NCI-H82 treated with DMSO at 0.1 percent for 48 hours (cell line): Measurements from ENCODE around the gene ASF1B.

Source experiments
- DNase-seq: peaks from one replicate; lab custom pipeline; 2025; ENCODE audit not compliant: unreplicated experiment; lab: John Stamatoyannopoulos, UW

ASF1B gene

DNA sequence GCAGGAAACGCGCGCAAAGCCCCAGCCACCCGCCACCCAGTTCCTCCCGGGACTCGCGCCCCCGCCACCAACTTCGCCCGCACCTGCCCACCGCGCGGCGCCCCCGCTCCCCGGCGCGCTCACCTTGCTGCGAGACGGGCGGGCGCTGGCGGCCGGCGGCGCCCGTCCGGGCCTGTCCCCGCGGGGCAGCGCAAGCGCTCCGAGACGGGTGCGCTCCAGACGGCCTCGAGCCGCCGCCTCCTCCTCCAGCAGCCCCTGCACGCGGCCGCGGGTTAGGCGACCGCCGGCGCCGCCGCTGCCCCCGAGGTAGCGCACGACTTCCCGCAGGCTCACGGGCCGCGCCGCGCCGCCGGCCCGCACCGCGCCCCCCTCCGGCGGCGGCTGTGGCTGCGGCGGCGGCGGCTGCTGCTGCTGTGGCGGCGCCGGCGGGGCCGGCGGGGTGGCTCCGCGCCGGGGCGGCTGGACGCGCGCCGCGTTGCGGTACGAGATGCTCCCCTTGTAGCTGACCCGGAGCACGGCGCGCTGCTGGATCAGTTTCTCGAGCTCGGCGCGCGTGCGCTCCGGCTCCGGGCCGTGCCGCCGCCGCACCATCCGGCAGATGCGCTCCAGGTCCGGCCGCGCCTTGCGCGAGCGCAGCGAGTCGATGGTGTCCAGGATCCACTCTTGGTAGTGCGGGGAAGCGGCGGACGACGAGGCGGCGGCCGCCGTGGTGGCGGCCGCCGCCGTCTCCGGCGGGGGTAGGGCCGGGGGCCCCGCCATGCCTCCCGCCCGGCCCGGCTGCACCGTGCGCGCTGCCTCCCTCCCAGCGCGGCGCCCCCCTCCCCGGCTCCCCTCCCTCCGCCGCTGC lies 46.5 kb downstream of the ASF1B start:
- no peak for DNase-seq

- DNase-seq, result no peak
These were observed 47.1 kb downstream of the ASF1B start for GRCh38 chr19:14089412-14089661.

GRCh38 chr19:14088634-14089411 lies 47.6 kb downstream of the ASF1B start:
- DNase-seq, result no peak

DNA sequence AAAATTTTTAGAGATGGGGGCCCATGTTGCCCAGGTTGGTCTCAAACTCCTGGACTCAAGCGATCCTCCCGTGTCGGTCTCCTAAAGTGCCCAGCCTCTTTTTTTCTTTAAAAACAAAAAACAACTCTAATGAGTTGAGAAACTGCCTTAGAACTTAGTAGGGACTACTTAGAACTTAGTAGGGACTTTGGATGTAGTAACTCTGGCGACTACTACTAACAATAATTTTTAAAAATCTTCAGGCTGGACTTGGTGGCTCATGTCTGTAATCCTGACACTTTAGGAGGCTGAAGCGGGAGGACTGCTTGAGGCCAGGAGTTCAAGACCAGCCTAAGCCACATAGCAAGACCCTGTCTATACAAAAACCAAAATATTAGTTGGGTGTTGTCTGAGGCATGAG lies 50.3 kb downstream of the ASF1B start:
- no peak for DNase-seq

DNA sequence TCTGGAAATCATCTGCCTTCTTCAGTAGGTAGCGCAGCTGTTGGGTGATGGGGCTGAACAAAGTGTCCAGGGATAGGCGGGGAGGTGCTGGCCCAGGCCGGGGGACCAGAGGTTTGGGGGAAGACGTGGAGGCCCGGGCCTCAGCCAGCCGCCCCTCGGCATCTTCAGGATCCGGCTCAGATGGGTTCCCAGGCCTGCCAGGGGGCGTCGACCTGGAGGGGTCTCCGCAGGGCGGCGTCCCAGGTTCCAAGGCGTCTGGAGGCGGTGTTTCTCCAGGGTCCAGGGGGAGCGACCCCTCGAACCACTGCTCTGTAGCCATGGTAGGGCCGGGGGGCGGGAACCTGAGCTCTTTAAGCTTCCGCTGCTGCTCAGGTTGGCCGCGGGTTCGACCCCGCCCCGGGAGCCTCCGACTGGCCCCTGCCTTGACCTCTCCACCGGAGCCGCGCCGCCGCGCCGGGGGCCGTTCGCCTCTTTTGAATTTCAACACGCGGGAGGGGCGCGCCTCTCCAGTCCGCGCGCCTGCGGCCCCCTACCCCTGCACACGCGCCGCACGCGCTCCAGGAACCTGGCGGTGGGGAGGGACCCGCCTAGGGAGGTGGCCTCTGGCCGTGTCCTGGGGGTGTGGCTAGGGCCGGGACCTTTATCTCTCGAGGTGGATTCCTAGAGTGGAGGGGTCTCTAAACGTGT lies 50.9 kb downstream of the ASF1B start, which contains the start of gene C19orf67:
Gene C19orf67 (minus strand): TSS at position 475 of the 687 bp plus-strand sequence. CDS start 156 bp downstream, at position 319.
- no peak for DNase-seq

- no peak for DNase-seq
These were observed 53.8 kb downstream of the ASF1B start for GRCh38 chr19:14082675-14082960.

GRCh38 chr19:14081797-14082674 lies 54.4 kb downstream of the ASF1B start:
- DNase-seq, result no peak

DNA sequence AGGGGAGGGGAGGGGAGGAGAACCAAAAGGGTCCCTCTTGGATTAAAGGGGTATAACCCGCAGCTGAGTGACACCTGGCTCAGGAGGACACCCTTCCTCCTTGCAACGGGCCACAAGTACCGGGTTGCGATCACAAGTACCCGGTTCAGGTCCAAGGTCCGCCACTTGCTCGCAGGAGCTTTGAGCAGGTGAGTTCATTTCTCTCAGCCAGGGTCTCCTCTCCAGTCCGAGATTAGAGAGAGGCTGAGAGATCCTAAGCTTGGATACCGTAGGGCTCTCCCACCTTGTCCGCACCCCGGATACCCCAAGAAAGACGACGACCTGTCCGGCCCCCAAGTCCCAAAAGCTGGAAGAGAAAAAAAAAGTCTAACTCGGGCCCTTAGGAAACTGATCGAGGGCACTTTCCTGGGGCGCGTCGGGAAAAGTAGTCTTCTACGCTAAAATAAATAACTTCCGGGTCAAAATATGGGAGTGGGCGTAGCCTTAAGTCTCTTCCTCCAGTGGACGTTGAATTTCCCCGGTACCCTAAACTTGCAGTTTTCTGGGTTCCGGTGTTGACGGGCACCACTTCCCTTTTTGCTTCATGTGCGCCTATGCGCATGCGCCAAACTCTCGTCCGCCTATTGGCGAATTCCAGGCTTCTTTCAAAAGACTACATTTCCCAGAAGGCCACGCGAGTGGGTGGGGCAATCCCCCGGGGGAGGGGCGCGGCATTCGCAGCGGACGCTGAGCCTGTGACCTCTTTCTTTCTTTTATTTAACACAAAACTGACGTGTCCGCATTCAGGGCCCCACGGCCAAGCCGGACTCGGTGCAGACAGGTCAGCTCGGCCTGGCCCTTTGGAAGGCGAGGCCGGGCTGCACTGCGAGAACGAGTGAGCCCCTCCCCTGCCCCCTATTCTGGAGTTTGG lies 55.2 kb downstream of the ASF1B start:
- DNase-seq, result peak; percentile 99

- no peak for DNase-seq
These were observed 58.0 kb downstream of the ASF1B start for GRCh38 chr19:14078411-14078810.

DNA sequence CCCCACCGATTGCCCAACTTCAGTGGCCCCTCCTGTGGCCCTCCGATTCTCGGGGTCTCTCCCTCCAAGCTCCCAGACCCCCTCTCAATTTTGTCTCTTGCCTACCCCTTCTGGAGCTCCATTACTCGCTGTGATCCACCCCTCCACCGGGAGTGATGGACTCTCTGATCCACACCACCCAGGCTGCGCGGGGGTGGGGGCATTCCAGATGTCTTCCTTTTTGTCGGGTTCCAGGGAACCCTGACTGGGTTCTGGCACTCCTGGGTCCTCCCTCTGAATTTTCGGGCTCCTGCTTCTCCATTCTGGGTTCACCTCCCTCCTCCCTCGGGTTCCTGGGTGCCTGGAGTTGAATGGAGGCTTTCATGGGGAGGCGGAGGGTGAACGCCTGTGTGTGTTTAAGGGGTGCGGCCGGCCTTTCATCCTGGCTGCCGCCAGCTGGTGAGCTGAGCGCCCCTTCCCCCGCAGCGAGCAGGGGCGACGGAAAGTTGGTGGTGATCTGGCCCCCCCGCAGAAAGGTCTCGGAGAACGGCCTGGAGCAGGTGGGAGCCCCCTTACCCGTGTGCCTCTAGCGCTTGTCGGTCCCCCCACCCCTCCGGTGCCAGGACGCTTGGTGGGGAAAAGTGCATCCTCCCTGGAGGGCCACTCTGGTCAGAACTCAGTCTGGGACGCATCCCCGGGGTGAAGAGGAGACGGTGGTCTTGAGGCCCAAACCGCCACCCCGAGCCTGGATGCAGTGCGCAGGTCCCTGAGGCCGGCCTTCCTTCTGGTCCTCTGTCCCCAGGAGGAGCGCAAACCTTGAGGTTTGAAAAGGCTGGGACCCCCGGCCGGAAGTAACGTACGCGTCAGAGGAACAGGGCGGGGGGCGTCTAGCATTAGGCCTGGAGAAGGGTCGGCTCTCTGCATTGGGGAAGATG lies 62.2 kb downstream of the ASF1B start:
- DNase-seq, result no peak

DNA sequence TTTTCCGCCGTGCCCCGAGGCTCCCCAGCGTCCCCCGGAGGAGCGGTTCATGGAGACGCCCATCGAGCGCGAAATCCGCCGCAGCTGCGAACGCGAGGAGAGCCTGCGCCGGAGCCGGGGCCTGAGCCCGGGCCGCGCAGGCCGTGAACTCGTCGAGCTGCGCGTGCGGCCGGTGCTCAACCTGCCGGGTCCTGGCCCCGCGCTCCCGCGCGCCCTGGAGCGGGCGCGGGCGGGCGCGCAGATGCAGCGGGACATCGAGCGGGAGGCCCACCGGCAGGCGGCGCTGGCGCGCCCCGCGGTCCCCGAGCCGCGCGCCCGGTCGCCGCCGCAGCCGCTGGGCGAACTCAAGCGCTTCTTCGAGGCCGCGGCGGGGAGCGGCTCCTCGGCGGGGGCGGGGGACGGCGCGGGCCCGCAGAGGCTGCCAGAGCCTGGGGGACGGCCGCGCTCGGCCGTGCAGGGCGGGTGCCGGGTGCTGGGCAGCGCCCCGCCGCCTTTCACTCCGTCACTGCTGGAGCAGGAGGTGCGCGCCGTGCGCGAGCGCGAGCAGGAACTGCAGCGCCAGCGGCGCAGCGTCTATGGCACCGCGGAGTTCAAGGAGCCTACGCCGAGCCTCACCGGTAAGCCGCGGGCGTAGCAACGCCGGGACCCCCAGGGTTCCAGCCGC lies 63.0 kb downstream of the ASF1B start:
- DNase-seq, result no peak

DNA sequence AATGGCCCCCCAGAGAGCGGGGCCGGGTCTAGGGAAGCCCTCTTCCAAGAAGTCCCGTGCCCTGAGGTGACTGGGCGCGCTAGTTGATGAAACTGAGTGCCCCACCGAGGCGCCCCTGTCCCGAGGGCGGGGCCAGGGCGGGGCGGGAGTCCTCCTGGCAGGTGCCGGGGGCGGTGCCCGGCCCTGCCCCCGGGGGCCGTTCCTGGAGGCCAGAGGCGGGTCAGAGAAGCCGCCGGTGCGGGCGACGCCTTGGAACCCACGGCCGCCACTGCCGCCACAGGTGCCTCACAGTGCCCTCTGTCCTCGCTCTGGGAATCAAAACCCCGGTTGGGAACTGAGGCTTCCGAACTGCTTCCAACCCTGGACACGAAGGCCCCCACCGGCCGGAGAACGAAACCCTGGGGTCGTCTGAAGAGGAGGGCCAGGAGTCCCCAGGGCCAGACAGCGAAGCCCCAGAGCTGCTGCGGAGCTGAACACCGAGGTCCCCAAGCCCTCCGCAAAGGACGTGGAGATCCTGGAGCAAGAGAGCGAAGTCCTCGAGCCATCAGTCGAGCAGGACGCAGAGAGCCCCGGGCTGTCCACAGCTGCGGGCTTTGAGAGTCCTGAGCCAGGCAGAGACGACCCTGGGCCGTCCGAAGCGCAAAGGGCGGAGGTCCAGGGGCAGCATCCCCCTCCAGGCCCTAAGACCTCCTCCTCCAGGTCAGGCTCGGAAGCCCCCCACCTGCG lies 63.7 kb downstream of the ASF1B start, which contains the start of gene MISP3:
Gene MISP3 (plus strand): TSS at position 252 of the 726 bp plus-strand sequence. CDS start 524 bp downstream, outside the sequence.
- DNase-seq, result no peak

DNA sequence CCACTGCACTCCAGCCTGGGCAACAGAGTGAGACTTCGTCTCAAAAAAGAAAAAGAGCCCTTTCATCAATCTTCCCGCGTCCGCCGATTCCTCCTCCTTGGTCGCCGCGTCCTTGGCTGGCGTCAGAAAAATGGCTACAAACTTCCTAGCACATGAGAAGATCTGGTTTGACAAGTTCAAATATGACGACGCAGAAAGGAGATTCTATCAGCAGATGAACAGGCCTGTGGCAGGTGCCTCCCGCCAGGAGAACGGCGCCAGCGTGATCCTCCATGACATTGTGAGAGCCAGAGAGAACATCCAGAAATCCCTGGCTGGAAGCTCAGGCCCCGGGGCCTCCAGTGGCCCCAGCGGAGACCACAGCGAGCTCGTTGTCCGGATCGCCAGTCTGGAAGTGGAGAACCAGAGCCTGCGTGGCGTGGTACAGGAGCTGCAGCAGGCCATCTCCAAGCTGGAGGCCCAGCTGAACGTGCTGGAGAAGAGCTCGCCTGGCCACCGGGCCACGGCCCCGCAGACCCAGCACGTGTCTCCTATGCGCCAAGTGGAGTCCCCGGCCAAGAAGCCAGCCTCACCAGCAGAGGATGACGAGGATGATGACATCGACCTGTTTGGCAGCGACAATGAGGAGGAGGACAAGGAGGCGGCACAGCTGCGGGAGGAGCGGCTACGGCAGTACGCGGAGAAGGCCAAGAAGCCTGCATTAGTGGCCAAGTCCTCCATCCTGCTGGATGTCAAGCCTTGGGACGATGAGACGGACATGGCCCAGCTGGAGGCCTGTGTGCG lies 65.9 kb downstream of the ASF1B start:
- no peak for DNase-seq
